ENCODE data around the gene NRIP2. TPM values are rescaled to one million over a fixed set of nuclear protein-coding genes. Genes with fewer than 3 reads are reported as not detected.

The NRIP2 gene
- total and polyA plus RNA-seq, 2 donors, result 1.7 to 4.3 TPM

GRCh38 chr12:2833327-2833726, 1.5 kb downstream of the NRIP2 start:
- no peak for DNase-seq (ENCODE audit: extremely low spot score)
- H3K36me3 ChIP-seq (ENCODE audit: insufficient read depth), result no peaks in the 10 kb centered on the region
- no peak overlapping the region for H3K27ac ChIP-seq (ENCODE audit: low read depth)
- 56% methylated on average over 5 of the region's 5 CpGs for WGBS
- no peak overlapping the region for H3K4me3 ChIP-seq (ENCODE audit: low read depth, low read length)
- no peaks in the 10 kb centered on the region for H3K4me1 ChIP-seq (ENCODE audit: insufficient read depth)

- no peaks in the 10 kb centered on the region for H3K36me3 ChIP-seq (ENCODE audit: insufficient read depth)
- no peak overlapping the region for H3K4me3 ChIP-seq (ENCODE audit: low read depth, low read length)
- 68% methylated on average over 6 of the region's 6 CpGs for WGBS
- no peak overlapping the region for H3K27ac ChIP-seq (ENCODE audit: low read depth)
- H3K4me1 ChIP-seq (ENCODE audit: insufficient read depth), result no peaks in the 10 kb centered on the region
- no peak for DNase-seq (ENCODE audit: extremely low spot score)
These were observed 2.2 kb downstream of the NRIP2 start for GRCh38 chr12:2832550-2833127.

GRCh38 chr12:2829275-2829674, 5.6 kb downstream of the NRIP2 start:
- 94% methylated on average over 6 of the region's 6 CpGs for WGBS
- no peak for DNase-seq (ENCODE audit: extremely low spot score)
- Histone ChIP-seq H3K4me3 (ENCODE audit: low read depth, low read length) (no peak overlapping the region), H3K4me1 (ENCODE audit: insufficient read depth) (no peaks in the 10 kb centered on the region), H3K27ac (ENCODE audit: low read depth) (no peak overlapping the region), H3K36me3 (ENCODE audit: insufficient read depth) (peaks cover 4% of the 10 kb centered on the region)

- DNase-seq (ENCODE audit: extremely low spot score), result no peak
- WGBS, result 87% methylated on average over 14 of the region's 14 CpGs
- Histone ChIP-seq H3K36me3 (ENCODE audit: insufficient read depth) (peaks cover 4% of the 10 kb centered on the region), H3K4me3 (ENCODE audit: low read depth, low read length) (no peak overlapping the region), H3K27ac (ENCODE audit: low read depth) (no peak overlapping the region), H3K4me1 (ENCODE audit: insufficient read depth) (no peaks in the 10 kb centered on the region)
These were observed 7.9 kb downstream of the NRIP2 start for GRCh38 chr12:2826721-2827515.

- WGBS, result 96% methylated on average over 3 of the region's 3 CpGs
- peaks cover 4% of the 10 kb centered on the region for H3K36me3 ChIP-seq (ENCODE audit: insufficient read depth)
These were observed 8.8 kb downstream of the NRIP2 start for GRCh38 chr12:2826036-2826435.

GRCh38 chr12:2825132-2825531, 9.7 kb downstream of the NRIP2 start:
- Histone ChIP-seq H3K4me3 (ENCODE audit: low read depth, low read length) (no peak overlapping the region), H3K27ac (ENCODE audit: low read depth) (no peak overlapping the region), H3K36me3 (ENCODE audit: insufficient read depth) (peaks cover 4% of the 10 kb centered on the region), H3K4me1 (ENCODE audit: insufficient read depth) (no peaks in the 10 kb centered on the region)
- no peak for DNase-seq (ENCODE audit: extremely low spot score)
- WGBS, result 76% methylated on average over 4 of the region's 4 CpGs

More at GRCh38 chr12:2826036-2826435, 8.8 kb downstream of the NRIP2 start:
- Histone ChIP-seq H3K4me1 (ENCODE audit: insufficient read depth) (no peaks in the 10 kb centered on the region), H3K4me3 (ENCODE audit: low read depth, low read length) (no peak overlapping the region), H3K27ac (ENCODE audit: low read depth) (no peak overlapping the region)
- DNase-seq (ENCODE audit: extremely low spot score), result no peak

GRCh38 chr12:2824541-2824940, 10.3 kb downstream of the NRIP2 start:
- no peak overlapping the region for H3K27ac ChIP-seq (ENCODE audit: low read depth)
- H3K4me3 ChIP-seq (ENCODE audit: low read depth, low read length), result no peak overlapping the region
- peaks cover 6% of the 10 kb centered on the region for H3K36me3 ChIP-seq (ENCODE audit: insufficient read depth)
- 78% methylated on average over 6 of the region's 6 CpGs for WGBS
- DNase-seq (ENCODE audit: extremely low spot score), result no peak
- no peaks in the 10 kb centered on the region for H3K4me1 ChIP-seq (ENCODE audit: insufficient read depth)

- Histone ChIP-seq H3K36me3 (ENCODE audit: insufficient read depth) (peaks cover 6% of the 10 kb centered on the region), H3K4me3 (ENCODE audit: low read depth, low read length) (no peak overlapping the region), H3K27ac (ENCODE audit: low read depth) (no peak overlapping the region), H3K4me1 (ENCODE audit: insufficient read depth) (no peaks in the 10 kb centered on the region)
- DNase-seq (ENCODE audit: extremely low spot score), result no peak
- WGBS, result 70% methylated on average over 7 of the region's 7 CpGs
These were observed 11.4 kb downstream of the NRIP2 start for GRCh38 chr12:2823483-2823882.

GRCh38 chr12:2820432-2820831, 14.4 kb downstream of the NRIP2 start:
- peaks cover 2% of the 10 kb centered on the region for H3K36me3 ChIP-seq (ENCODE audit: insufficient read depth)
- 87% methylated on average over 9 of the region's 9 CpGs for WGBS

GRCh38 chr12:2819810-2820209, 15.0 kb downstream of the NRIP2 start:
- no peak overlapping the region for H3K4me3 ChIP-seq (ENCODE audit: low read depth, low read length)
- H3K4me1 ChIP-seq (ENCODE audit: insufficient read depth), result no peaks in the 10 kb centered on the region
- DNase-seq (ENCODE audit: extremely low spot score), result no peak
- peaks cover 2% of the 10 kb centered on the region for H3K36me3 ChIP-seq (ENCODE audit: insufficient read depth)
- WGBS, result 95% methylated on average over 15 of the region's 15 CpGs
- no peak overlapping the region for H3K27ac ChIP-seq (ENCODE audit: low read depth)

More at GRCh38 chr12:2820432-2820831, 14.4 kb downstream of the NRIP2 start:
- no peak overlapping the region for H3K27ac ChIP-seq (ENCODE audit: low read depth)
- DNase-seq (ENCODE audit: extremely low spot score), result no peak
- H3K4me1 ChIP-seq (ENCODE audit: insufficient read depth), result no peaks in the 10 kb centered on the region
- H3K4me3 ChIP-seq (ENCODE audit: low read depth, low read length), result no peak overlapping the region

GRCh38 chr12:2813214-2814185, 21.3 kb downstream of the NRIP2 start:
- no peak for DNase-seq (ENCODE audit: extremely low spot score)

GRCh38 chr12:2812290-2813213, 22.3 kb downstream of the NRIP2 start, which contains the start of gene ITFG2:
Gene ITFG2, plus strand, starts transcription at chr12:2812668. Its CDS starts 93 bp downstream, at chr12:2812761.
- peak within 1 kb of the TSS; percentile 62 for H3K4me3 ChIP-seq (ENCODE audit: low read depth, low read length)
- H3K4me1 ChIP-seq (ENCODE audit: insufficient read depth), result no peaks in the 10 kb centered on the region
- DNase-seq (ENCODE audit: extremely low spot score), result peak; percentile 99
- H3K27ac ChIP-seq (ENCODE audit: low read depth), result peak within 1 kb of the TSS; percentile 93
- H3K36me3 ChIP-seq (ENCODE audit: insufficient read depth), result no peaks in the 10 kb centered on the region
- under 1% methylated on average over 48 of the region's 48 CpGs for WGBS

More at GRCh38 chr12:2813214-2814185, 21.3 kb downstream of the NRIP2 start:
- no peaks in the 10 kb centered on the region for H3K4me1 ChIP-seq (ENCODE audit: insufficient read depth)
- no peaks in the 10 kb centered on the region for H3K36me3 ChIP-seq (ENCODE audit: insufficient read depth)
- 11% methylated on average over 10 of the region's 10 CpGs for WGBS
- peak overlapping the region; percentile 86 for H3K27ac ChIP-seq (ENCODE audit: low read depth)
- peak overlapping the region; percentile 62 for H3K4me3 ChIP-seq (ENCODE audit: low read depth, low read length)

All from urinary bladder (tissue), 4 donors.